GM21515 (cell line): ENCODE measurements around the gene NEK11.

Experiments
- ATAC-seq: cut with Tn5 transposase; IDR thresholded peaks from one replicate; pipeline ENCODE4 v1.9.1; 2021; ENCODE audit not compliant: unreplicated experiment

Gene NEK11

DNA sequence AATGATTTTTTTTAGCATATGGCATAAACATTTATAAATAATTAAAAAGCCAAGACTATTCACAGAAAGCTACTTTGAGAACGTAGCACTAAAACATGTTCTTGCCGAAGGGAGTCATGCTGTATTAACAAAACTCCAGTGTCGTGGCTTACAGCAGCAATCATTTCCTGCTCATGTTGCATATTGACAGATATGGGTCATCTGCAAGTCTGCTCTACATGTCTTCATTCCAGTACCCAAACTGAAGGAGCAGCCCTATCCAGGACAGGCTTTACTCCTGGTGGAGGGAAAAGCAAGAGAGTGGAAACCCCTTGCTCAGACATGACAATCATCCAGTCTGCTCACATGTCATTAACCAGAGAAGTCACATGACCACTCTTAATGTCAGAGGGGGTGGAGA, 87.6 kb downstream of the NEK11 start:
- no peak for ATAC-seq

DNA sequence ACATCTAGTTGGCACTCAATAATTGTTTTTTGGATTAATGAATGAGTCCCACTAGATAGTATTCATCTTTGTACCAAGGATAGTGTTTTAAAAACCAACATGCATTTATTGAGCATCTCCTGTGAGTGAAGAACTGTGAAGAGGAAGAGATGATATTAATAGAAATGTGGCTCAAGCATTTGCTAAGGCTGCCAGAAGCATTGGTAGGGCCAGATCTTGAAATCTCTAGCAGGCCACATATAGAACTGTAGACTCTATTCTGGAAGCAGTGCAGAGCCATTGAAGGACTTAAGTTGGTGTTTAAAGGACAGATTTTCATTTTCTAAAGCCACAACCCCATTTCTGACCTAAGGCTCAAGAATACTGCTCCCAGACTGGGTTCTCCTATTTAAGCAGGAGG, 99.0 kb downstream of the NEK11 start:
- ATAC-seq: no peak

DNA sequence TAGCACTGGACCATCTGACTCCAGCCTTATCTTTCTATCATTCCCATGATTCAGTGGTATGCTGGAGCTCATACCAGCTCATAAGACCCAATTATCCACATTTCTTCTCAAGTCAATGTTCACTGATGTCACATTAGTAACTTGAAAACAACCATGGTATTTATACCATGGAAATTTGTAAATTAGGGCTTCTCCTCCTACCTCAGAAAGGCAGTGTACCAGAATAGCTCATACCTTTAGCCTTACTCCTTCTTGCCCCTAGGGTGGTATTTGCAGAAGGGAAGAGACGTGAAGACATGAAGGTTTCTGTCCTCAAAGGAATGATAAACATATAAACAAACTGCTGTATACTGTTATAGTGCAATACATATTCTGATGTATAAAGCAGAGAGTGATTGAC, 114.2 kb downstream of the NEK11 start:
- no peak for ATAC-seq

DNA sequence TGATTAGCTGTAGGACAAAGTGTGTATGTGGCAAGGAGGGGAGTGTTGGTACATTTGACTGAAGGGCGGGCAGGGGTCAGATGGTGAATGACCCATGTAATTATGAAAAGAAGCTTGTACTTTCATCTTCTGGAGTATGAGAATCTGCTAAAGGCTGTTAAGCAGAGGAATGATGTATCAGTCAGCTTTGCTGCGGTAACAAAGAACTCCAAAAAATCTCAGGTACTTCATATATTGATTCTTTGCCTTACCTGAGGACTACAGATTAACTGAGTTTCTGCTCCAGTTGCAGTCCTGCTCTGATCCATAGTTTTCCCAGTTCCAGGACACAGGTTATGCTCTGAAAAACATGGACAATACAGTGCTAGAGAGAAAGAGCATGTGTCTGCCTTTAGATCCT, 115.1 kb downstream of the NEK11 start:
- no peak for ATAC-seq

DNA sequence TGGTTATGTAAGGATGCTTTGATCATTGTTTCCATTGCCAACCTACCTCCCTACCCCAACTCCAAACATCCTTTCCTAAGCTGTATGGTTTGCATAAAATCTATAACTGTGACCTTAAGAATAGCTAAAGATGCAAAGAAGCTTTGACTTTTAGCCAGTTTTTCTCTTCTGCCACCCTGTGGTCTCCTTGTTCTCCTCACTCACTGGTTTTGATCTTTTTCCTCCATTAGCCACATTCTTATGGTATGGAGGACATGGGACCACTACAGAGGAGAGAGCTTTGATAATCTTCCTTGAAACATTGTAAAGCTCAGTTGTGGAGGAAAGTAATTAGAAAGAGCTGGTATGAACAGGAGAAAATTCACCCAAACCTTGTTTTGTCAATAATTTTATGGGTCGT, 115.9 kb downstream of the NEK11 start:
- ATAC-seq: no peak

DNA sequence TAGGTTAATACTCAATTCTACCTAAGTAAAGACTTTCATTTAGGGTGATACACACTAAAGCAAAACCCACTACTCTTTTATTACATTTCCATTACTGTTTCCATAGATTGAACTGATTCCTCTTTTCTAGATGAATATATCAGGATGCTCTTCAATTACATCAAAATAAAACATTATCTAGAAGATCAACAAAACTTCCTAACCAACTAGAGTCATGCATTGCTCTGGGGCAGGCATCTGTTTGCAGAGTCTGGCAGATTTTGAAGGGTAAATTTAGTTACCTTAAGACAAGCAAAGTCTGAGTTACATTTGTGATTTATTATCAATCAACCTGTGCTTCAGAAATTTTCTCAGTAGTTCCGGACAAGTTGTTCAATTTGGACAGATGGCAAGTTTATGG, 117.1 kb downstream of the NEK11 start:
- ATAC-seq: no peak

DNA sequence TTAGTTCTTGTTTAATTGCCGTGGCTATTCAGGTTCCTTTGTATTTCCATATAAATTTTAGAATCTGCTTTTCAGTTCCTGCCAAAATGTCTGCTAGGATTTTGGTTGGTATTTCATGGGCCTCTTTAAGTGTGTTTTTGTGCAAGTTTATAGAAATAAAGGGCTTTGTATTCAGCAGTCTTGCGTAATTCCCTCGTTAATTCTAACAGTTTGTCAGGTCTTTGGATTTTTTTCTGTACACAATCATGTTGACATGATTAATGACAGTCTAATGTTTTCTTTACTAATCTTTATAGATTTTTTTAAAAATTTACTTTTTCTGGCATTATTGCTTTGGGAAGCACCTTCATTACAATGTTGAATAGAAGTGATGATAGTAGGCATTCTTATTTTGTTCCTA, 120.9 kb downstream of the NEK11 start:
- ATAC-seq: no peak

DNA sequence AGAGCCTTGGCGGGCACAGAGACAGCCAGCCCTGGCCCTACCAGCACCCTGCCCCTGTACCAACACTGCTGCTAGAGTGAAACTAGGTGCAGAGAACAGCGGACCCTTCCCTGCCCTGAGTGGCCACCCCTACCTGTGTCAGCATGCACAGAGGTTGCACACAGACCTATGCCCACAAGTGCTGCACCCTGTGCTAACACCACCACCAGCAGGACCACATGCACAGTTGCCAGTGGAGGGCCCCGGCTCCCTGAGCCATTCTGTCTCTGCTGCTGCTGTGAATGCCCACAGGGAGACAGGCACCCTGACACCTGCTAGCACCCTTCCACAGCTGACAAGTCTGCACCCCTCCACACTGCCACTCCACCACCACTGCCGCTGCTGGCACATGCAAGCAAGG, 131.8 kb downstream of the NEK11 start:
- ATAC-seq: no peak

DNA sequence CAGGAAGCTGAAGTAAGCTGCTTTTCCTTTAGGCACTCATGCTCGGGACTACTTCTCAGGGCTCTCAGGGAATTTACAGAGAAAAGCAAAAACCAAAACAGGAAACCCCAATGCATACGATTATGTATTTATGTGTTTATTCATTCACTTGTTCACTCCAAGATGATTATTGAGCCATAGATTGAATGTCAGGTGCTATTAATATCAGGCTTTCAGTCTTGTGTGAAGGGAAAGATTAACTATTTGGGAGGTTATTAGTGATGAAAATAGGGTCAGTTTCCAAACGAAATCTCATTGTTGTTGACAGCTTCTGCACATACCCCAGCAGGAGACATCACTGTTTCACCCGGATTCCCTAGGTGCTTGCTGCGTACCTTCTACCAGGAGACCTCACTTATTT, 135.8 kb downstream of the NEK11 start:
- no peak for ATAC-seq

DNA sequence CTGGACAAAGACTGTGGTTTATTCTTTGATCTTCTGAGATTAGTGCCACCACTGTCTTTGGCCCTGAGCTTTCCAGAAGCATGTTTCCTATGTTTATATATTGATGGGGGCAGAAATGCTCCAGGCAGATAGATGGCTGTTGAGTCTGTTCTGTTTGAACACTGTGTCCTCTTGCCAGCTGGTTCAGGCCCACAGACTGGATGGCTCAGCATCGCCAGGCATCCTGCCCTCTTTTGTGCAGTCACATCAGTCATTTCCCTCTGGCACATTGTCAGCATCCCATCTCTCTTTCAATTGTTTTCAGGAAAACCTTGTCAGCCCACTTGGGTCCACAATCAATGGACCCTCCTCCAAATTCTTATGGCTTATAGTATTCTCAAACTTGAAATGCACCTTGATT, 141.2 kb downstream of the NEK11 start:
- no peak for ATAC-seq

DNA sequence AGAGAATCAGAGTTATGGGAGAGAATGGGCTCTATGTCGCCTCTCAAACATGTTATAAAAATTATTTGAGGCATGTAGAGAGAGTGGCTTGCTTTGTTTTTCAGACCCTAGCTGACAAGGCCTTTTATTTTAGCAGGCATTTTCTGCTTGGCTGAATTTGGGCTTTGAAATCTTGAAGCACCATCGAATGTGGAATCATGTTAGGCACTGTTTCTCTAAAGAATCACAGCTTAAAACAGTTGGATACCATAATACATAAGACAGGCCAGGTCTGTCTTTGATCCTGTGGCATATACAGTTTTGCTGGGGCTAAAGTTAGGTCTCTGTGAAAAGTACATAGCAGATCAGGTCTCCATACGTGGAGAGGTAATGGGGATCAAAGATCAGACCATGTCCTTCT, 142.7 kb downstream of the NEK11 start:
- ATAC-seq: no peak

DNA sequence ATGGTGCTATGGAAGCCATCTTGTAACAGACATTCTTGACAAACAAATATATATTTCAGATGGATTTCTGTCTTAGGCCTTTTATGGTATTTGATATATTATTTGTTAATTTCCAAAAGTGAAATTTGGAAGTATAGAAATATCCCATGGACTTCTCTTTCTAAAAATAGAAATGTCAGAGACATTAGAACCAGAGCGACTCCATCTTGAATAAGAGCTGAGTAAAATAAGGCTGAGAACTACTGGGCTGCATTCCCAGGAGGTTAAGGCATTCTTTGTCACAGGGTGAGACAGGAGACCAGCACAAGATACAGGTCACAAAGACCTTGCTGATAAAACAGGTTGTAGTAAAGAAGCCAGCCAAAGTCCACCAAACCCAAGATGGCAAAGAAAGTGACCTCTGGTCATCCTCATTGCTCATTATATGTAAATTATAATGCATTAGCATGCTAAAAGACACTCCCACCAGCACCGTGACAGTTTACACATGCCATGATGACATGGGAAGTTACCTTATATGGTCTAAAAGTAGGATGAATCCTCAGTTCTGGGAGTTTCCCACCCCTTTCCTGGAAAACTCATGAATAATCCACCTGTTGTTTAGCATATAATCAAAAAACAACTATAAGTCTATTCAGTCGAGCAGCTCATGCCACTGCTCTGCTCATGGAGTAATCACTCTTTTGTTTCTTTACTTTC, 146.0 kb downstream of the NEK11 start:
- ATAC-seq: no peak

DNA sequence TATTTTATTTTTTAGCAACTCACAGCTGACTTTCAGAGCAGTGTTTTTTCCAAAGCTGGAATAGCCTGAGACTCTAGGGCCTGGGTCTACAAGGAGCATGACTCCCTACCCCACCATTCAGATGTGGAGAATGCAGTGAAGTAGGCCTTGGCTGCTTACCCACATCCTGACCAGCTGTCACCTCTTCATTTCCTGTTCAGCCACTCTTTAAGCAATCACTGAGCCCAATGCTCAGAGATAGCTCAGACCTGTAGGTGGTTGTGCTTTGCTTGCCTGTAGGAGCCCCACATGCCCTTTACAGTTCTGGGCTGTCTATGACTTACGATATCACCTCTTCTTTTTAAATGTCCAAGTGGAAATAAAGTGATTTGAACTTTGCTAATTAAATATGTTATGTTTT, 148.1 kb downstream of the NEK11 start:
- ATAC-seq: peak; percentile 89

DNA sequence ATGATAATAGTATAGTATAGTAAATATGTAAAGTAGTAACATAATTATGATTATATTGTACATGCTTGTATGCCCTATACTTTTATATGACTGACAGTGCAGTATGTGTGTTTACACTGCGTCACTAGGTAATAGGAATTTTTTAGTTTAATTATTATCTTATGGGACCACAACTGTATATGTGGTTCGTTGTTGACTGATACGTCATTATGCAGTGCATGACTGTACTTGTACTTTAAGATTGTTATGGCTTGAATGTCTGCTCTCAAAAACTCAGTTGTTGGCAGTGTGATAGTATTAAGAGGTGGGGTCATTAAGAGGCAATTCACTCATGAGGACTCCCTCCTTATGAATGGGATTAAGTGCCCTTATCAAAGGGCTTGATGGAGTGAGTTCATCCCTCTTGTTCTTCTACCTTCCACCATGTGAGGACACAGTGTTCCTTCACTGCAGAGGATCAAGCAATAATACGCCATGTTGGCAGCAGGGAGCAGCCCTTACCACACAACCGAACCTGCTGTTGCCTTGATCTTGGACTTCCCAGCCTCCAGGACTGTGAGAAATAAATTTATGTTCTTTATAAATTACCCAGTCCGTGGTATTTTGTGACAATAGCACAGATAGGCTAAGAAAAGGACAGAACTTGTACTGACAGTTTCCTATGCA, 152.2 kb downstream of the NEK11 start:
- no peak for ATAC-seq

DNA sequence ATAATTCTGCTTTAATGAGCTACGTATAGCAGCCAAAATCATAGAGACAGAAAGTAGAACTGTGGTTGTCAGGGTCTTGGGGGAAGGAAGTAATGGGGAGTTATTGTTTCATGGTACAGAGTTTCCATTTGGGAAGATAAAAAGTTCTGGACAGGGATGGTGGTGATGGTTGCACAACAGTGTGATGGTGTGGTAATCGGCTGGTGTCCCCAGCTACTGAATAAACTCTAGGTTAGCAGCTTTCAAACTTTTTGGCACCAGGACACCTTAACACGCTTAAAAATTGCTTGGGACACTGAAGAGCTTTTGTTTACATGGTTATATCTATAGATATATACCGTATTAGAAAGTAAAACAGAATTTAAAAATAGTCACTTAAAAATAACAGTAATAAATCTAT, 166.0 kb downstream of the NEK11 start:
- ATAC-seq: no peak

DNA sequence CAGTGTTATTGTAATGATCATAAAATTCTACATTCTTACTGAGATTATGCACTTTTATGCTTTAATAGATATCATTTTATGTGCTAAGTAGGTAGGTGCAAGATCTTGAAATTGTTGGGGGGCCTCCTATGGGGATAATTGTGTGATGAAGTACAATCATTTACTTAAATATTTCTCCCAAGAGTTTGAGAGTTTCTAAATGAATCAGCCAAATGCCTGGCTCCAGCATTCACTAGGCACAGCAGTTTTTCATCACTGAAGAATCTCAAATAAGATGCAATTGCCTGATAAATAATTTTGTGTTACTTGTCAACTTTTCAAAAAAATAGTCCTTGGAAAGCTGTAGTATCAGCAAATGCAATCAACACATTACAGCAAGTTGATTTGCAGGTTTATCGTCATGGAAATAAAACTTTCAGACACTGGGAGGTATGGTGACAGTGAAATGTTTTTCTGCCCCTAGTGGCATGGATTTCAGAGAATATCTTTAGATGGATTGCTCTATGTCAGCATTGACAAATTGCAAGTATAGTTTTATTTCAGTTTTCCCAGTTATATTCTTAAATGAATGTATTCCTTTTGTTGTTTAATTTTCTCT, 167.1 kb downstream of the NEK11 start:
- ATAC-seq: no peak

DNA sequence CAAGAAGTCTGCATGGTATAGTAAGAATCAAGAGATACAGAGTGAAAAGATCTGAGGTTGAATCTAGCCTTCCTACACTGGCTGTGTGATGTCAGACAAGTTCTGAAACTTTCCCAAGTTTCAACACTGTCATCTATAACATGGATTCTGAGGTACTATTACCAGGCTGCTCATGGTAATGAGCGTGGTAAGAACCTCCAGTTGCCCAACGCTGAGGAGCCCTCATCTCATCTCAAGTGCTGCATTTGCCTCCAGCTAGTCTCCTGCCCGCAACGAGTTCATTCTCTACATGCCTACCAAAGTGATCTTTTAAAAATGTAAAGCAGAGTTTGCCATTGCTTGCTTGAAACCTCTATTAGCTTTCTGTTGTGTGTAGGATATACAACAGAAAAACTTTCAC, 168.1 kb downstream of the NEK11 start:
- no peak for ATAC-seq

DNA sequence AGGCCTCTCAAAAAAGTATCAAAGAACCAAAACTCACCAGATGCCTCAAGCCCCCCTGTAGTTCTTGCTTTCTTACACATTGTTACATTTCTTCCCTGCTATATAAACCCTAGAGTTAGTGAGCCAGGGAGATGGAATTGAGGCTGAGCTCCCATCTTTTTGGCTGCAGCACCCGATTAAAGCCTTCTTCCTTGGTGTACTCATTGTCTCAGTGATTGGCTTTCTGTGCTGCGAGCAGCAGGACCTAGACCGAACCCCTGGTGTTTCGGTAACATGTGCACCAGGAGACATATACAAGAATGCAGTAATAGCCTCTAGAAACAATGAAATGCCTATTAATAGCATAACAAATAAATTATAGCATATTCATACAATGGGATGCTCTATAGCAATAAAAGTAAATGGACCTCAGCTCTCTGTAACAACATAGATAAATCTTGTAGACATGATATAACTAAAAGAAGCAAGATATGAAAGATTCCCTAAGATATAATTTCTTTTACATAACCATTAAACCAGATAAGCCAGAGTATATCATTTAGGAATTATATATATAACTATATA, 174.0 kb downstream of the NEK11 start:
- no peak for ATAC-seq

DNA sequence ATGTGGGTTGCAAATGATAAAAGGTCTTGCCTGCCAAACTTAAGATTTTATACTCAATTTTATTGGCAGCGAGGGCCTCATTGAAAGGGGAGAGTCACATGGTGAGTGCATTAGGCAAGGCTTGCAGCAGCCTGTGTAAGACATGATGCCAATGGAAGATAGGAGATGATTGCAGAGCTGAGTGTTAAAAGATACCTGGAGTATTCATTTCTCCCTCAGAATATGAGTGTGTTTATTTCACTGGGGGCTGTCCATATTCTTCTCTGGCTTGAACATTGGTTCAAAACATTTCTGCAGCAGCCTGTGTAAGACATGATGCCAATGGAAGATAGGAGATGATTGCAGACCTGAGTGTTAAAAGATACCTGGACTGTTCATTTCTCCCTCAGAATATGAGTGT, 189.7 kb downstream of the NEK11 start:
- no peak for ATAC-seq

DNA sequence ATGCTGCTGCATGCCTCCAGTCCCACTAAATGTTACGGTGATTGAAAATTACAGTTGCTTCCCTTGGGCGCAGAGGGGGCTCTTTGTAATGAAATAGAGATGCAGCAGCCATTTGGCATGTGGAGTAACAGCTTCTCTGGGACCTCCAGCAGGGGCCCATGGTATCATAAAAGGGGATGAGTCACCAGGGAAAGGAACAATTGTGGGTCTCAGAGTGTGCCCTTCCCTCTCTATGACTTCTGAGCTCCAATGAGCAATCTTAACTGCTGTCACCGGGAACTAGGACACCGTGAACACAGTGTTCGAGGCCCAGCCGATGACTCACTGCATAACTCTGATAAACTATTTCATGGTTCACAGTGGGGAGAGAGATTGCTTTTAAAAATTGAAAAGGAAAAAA, 190.1 kb downstream of the NEK11 start:
- ATAC-seq: no peak

DNA sequence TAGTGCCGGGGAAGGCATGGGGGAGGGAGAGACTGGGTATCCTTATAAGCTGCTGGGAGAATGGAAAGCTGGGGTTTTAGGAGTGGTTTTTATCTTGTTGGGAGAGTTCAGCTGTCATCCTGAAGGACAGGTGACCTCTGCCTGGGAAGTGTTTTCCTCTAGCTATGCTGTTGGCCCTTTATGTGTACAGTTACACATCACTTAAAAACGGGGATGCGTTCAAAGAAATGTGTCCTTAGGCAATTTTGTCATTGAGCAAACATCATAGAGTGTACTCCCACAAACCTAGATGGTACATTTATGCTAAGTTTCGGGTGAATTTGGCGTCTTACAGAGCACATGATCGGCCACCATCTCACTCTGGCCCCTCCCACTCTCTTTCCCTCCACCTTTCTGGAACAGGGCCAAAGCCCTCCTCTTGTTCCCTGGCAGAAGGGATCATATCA, 190.6 kb downstream of the NEK11 start:
- no peak for ATAC-seq

DNA sequence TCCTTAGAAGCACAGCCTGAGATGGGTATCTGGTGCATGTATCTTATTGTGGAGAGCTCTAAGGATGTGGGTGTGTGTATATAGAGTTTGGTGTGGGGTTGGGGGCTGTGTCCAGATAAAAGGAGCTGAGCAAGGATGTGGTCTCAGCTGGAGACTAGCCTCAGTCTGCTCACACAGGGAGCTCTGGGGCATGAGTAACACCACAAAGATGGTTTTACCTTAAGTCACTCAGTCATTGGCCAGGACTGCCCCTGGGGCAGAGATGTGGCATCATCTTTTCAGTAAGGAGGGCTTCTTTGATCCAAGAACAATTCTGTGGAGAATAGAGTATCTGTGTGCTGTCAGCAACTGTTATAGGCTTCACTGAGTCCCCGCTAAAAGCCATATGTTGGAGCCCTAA, 191.5 kb downstream of the NEK11 start:
- no peak for ATAC-seq
